ENCODE data around the gene MAGEC1.

DNA sequence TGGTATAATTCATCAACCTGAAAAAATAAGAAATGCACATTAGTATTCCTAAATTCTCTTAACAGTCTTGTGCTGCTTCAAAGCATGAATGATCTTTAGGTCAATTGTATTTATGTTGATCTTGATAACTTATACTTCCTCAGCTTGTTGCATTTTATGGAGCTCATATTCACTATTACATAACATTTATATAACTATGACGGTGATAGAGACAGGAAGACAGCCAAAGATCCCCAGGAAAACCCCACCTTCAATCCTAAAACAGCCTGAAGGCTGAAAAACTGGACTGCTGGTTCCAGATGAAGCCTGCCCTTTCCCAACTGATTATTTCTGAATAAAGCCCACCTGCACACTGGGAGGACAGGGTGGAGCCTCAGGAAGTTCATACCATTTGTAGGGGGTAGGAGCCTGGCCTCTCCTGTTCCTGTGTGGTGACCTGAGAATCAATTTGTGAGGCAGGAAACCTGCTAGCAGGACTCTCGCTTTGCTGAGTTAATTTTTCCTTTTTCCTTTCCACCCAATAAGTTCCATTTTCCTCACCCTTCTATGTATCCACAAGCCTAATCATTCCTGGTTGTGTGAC, 30.5 kb downstream of the MAGEC1 start:
- TF ChIP-seq, protein P1, sequence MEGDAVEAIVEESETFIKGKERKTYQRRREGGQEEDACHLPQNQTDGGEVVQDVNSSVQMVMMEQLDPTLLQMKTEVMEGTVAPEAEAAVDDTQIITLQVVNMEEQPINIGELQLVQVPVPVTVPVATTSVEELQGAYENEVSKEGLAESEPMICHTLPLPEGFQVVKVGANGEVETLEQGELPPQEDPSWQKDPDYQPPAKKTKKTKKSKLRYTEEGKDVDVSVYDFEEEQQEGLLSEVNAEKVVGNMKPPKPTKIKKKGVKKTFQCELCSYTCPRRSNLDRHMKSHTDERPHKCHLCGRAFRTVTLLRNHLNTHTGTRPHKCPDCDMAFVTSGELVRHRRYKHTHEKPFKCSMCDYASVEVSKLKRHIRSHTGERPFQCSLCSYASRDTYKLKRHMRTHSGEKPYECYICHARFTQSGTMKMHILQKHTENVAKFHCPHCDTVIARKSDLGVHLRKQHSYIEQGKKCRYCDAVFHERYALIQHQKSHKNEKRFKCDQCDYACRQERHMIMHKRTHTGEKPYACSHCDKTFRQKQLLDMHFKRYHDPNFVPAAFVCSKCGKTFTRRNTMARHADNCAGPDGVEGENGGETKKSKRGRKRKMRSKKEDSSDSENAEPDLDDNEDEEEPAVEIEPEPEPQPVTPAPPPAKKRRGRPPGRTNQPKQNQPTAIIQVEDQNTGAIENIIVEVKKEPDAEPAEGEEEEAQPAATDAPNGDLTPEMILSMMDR (IDR thresholded peaks at IDR 0.05; ENCODE audit: borderline replicate concordance, extremely low read depth, low read length, poor library complexity, severe bottlenecking): no peak
- no peak for TF ChIP-seq EZH2 (IDR thresholded peaks at IDR 0.05; ENCODE audit: borderline replicate concordance, low read depth, low read length, severe bottlenecking)
